ENCODE data around the gene ZNF318.
A peak's percentile ranks its signal among the peaks of the same experiment; 100 is the strongest.

DNA sequence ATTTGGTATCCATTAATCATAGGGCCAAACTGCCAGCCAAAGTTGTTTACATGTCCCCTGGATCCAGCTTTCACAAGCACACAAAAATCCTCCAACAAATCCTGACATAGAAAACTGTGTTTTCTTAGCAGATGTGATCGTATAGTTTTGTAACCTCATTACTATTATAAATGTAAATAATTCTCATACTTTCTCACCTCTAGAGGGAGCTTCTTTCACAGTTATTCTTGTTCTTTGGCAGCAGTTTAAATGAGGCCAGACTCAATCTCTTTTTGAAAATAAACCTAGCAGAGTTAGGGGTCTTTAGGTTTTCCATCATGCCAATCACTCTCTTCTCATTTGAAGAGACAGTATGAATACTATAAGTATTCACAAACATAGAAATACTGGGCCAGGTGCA is 17.0 kb upstream of the ZNF318 start:
- TF ChIP-seq, protein P1, sequence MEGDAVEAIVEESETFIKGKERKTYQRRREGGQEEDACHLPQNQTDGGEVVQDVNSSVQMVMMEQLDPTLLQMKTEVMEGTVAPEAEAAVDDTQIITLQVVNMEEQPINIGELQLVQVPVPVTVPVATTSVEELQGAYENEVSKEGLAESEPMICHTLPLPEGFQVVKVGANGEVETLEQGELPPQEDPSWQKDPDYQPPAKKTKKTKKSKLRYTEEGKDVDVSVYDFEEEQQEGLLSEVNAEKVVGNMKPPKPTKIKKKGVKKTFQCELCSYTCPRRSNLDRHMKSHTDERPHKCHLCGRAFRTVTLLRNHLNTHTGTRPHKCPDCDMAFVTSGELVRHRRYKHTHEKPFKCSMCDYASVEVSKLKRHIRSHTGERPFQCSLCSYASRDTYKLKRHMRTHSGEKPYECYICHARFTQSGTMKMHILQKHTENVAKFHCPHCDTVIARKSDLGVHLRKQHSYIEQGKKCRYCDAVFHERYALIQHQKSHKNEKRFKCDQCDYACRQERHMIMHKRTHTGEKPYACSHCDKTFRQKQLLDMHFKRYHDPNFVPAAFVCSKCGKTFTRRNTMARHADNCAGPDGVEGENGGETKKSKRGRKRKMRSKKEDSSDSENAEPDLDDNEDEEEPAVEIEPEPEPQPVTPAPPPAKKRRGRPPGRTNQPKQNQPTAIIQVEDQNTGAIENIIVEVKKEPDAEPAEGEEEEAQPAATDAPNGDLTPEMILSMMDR (IDR thresholded peaks at IDR 0.05), result peak in 1 of 3 donors; percentile 39
- TF ChIP-seq EP300 (IDR thresholded peaks at IDR 0.05), result no peak

Data from ovary (tissue), 3 donors.